Measurements from ENCODE around the gene ZNF275. TPM values are rescaled to one million over a fixed set of nuclear protein-coding genes. Genes with fewer than 3 reads are reported as not detected.

The ZNF275 gene
- total and polyA plus RNA-seq, 10 of the 15 experiments (the other 5 are each of a cell fraction or from before 2014, with no cell fraction given) = 1.3 to 17.4 (median 6.2) TPM

- no peak for TF ChIP-seq NR2C2 (IDR thresholded peaks at IDR 0.05; ENCODE audit: borderline replicate concordance, control insufficient read depth, insufficient read length, low read depth)
- no peak for TF ChIP-seq RFX5 (IDR thresholded peaks at IDR 0.05; ENCODE audit: low read depth, low read length)
- TF ChIP-seq TCF7 (IDR thresholded peaks at IDR 0.05; ENCODE audit: borderline replicate concordance) = no peak
- TF ChIP-seq GABPA (IDR thresholded peaks at IDR 0.05; ENCODE audit: low read depth) = no peak
- TF ChIP-seq SMC3 (IDR thresholded peaks at IDR 0.05; ENCODE audit: borderline replicate concordance, low read length) = no peak
- TF ChIP-seq ZNF24 (IDR thresholded peaks at IDR 0.05) = no peak
- H3K36me3 ChIP-seq (ENCODE audit: control insufficient read depth in 2 of 2, insufficient read depth in 2 of 2, low read length in 1 of 2) = no peaks in the 10 kb centered on the region
- H4K20me1 ChIP-seq (ENCODE audit: control insufficient read depth, insufficient read depth) = no peaks in the 10 kb centered on the region
- BruUV-seq (replicated peaks) = no TSS peak
- H3K4me1 ChIP-seq (ENCODE audit: control insufficient read depth, insufficient read depth, low read length) = no peaks in the 10 kb centered on the region
- H3K79me2 ChIP-seq (ENCODE audit: control insufficient read depth, insufficient read depth, low read length) = no peaks in the 10 kb centered on the region
- H3K4me3 ChIP-seq = no peak overlapping the region
- no peak overlapping the region for H3K4me2 ChIP-seq (ENCODE audit: control insufficient read depth, insufficient read depth)
- WGBS (ENCODE audit: insufficient coverage, insufficient replicate concordance, low lambda C conversion rate, missing lambda C conversion rate) = 46% methylated on average over 5 of the region's 5 CpGs
- H3K27me3 ChIP-seq (replicated peaks in 1 of 2; ENCODE audit: control insufficient read depth in 2 of 2, insufficient read depth in 2 of 2, low read length in 1 of 2) = no peaks in the 10 kb centered on the region
- no peaks in the 10 kb centered on the region; the same call in 2 of the 3 replicates for H3K9me3 ChIP-seq (replicated peaks; ENCODE audit: control insufficient read depth, insufficient read depth, low read length)
- intact Hi-C loops (cut with micrococcal nuclease; ENCODE audit: unreplicated experiment) (no loop called here), in situ Hi-C loops (cut with MboI) (no loop called here)
- FAIRE-seq (no peak), ATAC-seq (no peak), DNase-seq (ENCODE audit: low read depth, low spot score) (no peak)
- H2AFZ ChIP-seq (ENCODE audit: control insufficient read depth, low read depth, low read length) = no peak overlapping the region
- no peak overlapping the region for H3K27ac ChIP-seq (ENCODE audit: control insufficient read depth, insufficient read depth)
- ChIA-PET POLR2A (no interaction called here), RAD21 (ENCODE audit: unreplicated experiment) (no interaction called here), CTCF (no interaction called here), SMC1A (ENCODE audit: uncharacterized antibody, unreplicated experiment) (interaction anchor here (0.9 kb wide), 1 partner anchor 41 kb away, joined by 3 read pairs; no protein-coding TSS in a partner anchor)
- no peak overlapping the region for H3K9ac ChIP-seq (ENCODE audit: control insufficient read depth, insufficient read depth, low read length)
These were observed 52.1 kb downstream of the ZNF275 start for GRCh38 chrX:153386097-153386496.

GRCh38 chrX:153387345-153387744 is 53.4 kb downstream of the ZNF275 start:
- no peaks in the 10 kb centered on the region for H3K79me2 ChIP-seq (ENCODE audit: control insufficient read depth, insufficient read depth, low read length)
- WGBS (ENCODE audit: insufficient coverage, insufficient replicate concordance, low lambda C conversion rate, missing lambda C conversion rate) = 33% methylated on average over 5 of the region's 5 CpGs
- no peaks in the 10 kb centered on the region; a peak in 1 of 4 replicates for H3K27me3 ChIP-seq (replicated peaks in 1 of 2; ENCODE audit: control insufficient read depth in 2 of 2, insufficient read depth in 2 of 2, low read length in 1 of 2)
- BruUV-seq (replicated peaks) = no TSS peak
- H2AFZ ChIP-seq (ENCODE audit: control insufficient read depth, low read depth, low read length) = no peak overlapping the region
- no peaks in the 10 kb centered on the region; the same call in 2 of the 3 replicates for H3K9me3 ChIP-seq (replicated peaks; ENCODE audit: control insufficient read depth, insufficient read depth, low read length)
- no peak for DNase-seq (ENCODE audit: low read depth, low spot score)
- in situ Hi-C loops (cut with MboI) = no loop called here
- H3K9ac ChIP-seq (ENCODE audit: control insufficient read depth, insufficient read depth, low read length) = no peak overlapping the region
- intact Hi-C loops (cut with micrococcal nuclease; ENCODE audit: unreplicated experiment) = no loop called here
- ChIA-PET CTCF (no interaction called here), SMC1A (ENCODE audit: uncharacterized antibody, unreplicated experiment) (no interaction called here), POLR2A (no interaction called here), RAD21 (ENCODE audit: unreplicated experiment) (no interaction called here)
- no peak for ATAC-seq
- H3K36me3 ChIP-seq (ENCODE audit: control insufficient read depth in 2 of 2, insufficient read depth in 2 of 2, low read length in 1 of 2) = no peaks in the 10 kb centered on the region
- no peak overlapping the region for H3K4me3 ChIP-seq
- FAIRE-seq = no peak
- H3K27ac ChIP-seq (ENCODE audit: control insufficient read depth, insufficient read depth) = no peak overlapping the region
- H3K4me1 ChIP-seq (ENCODE audit: control insufficient read depth, insufficient read depth, low read length) = no peaks in the 10 kb centered on the region
- no peak overlapping the region for H3K4me2 ChIP-seq (ENCODE audit: control insufficient read depth, insufficient read depth)
- no peaks in the 10 kb centered on the region for H4K20me1 ChIP-seq (ENCODE audit: control insufficient read depth, insufficient read depth)
- TF ChIP-seq USF1 (IDR thresholded peaks at IDR 0.05; ENCODE audit: borderline replicate concordance, extremely low read length, insufficient read depth, low read depth, low read length) (no peak), YY1 (IDR thresholded peaks at IDR 0.05; ENCODE audit: low read depth, low read length) (no peak), E2F8 (IDR thresholded peaks at IDR 0.05; ENCODE audit: low read depth, partially characterized antibody) (no peak), ZZZ3 (IDR thresholded peaks at IDR 0.05; ENCODE audit: control insufficient read depth, insufficient read length, low read depth) (no peak), WRNIP1 (IDR thresholded peaks at IDR 0.05; ENCODE audit: borderline replicate concordance, low read depth, low read length) (no peak)
- TF ChIP-seq, protein P1, sequence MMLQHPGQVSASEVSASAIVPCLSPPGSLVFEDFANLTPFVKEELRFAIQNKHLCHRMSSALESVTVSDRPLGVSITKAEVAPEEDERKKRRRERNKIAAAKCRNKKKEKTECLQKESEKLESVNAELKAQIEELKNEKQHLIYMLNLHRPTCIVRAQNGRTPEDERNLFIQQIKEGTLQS (IDR thresholded peaks at IDR 0.05; ENCODE audit: borderline replicate concordance, extremely low read depth, low read depth, low read length) = no peak
- TF ChIP-seq, protein P2, sequence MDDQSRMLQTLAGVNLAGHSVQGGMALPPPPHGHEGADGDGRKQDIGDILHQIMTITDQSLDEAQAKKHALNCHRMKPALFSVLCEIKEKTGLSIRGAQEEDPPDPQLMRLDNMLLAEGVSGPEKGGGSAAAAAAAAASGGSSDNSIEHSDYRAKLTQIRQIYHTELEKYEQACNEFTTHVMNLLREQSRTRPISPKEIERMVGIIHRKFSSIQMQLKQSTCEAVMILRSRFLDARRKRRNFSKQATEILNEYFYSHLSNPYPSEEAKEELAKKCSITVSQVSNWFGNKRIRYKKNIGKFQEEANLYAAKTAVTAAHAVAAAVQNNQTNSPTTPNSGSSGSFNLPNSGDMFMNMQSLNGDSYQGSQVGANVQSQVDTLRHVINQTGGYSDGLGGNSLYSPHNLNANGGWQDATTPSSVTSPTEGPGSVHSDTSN (IDR thresholded peaks at IDR 0.05; ENCODE audit: insufficient replicate concordance, low read depth, low read length) = no peak
